SK-N-SH (cell line): ENCODE results near the gene HOXC5. TPM values are rescaled to one million over a fixed set of nuclear protein-coding genes. Genes with fewer than 3 reads are reported as not detected.
A peak's percentile ranks its signal among the peaks of the same experiment; 100 is the strongest.

Experiments used
- CTCF ChIA-PET: fragments of 300-600, 350-600 bp; formaldehyde crosslinking; extraction: SDS; loops from one replicate; lab custom pipeline; 2021; lab: Yijun Ruan, JAX
- POLR2A ChIA-PET: fragments of 350-600 bp; sonication (Branson Sonifier 250); formaldehyde crosslinking; extraction: SDS; loops from one replicate; lab custom pipeline; 2020; ENCODE audit warnings: antibody characterized with exemption, inconsistent platforms; lab: Yijun Ruan, JAX
- DNase-seq: peaks from one replicate; pipeline ENCODE4 v3.0.0; 2012
- H2AFZ ChIP-seq: fragments of 200-600 bp; sonication (generic); 2 replicates; pipeline ENCODE4 v1.8.1; 2016; ENCODE audit warnings: antibody characterized with exemption, mild to moderate bottlenecking, low read depth
- H3F3A ChIP-seq: fragments of 200-600 bp; sonication (generic); replicated peaks from 2 replicates; pipeline ENCODE3; 2016; ENCODE audit warnings: antibody characterized with exemption, mild to moderate bottlenecking; ENCODE audit not compliant: insufficient read depth
- H3K27ac ChIP-seq, 2 experiments: fragments of 200-500 bp in 1 of 2; fragments of 200-600 bp in 1 of 2; sonication (Bioruptor generic) in 1 of 2; sonication (generic), shearing (Covaris generic) in 1 of 2; 2 replicates each; pipeline versions ENCODE4 v1.5.1 to v1.6.1; 2014 to 2016; ENCODE audit warnings: low read depth in 2 of 2, inconsistent platforms in 1 of 2, low read length in 1 of 2, mild to moderate bottlenecking in 1 of 2, mixed read lengths in 1 of 2
- H3K27me3 ChIP-seq: fragments of 200-600 bp; sonication (generic), shearing (Covaris generic); 2 replicates; pipeline ENCODE4 v1.6.1; 2016; ENCODE audit warnings: mixed run types; ENCODE audit not compliant: insufficient read depth
- H3K36me3 ChIP-seq, 2 experiments: fragments of 200-500 bp in 1 of 2; fragments of 200-600 bp in 1 of 2; sonication (Bioruptor generic) in 1 of 2; sonication (generic) in 1 of 2; replicated peaks in 1 of 2; 2 replicates each; pipeline versions ENCODE3 to v1.5.1; 2014 to 2016; ENCODE audit warnings: low read length in 1 of 2, mild to moderate bottlenecking in 1 of 2; ENCODE audit not compliant: insufficient read depth in 2 of 2, control insufficient read depth in 1 of 2
- H3K4me1 ChIP-seq, 2 experiments: fragments of 200-500 bp in 1 of 2; fragments of 200-600 bp in 1 of 2; sonication (Bioruptor generic) in 1 of 2; sonication (generic), shearing (Covaris generic) in 1 of 2; 2 replicates each; pipeline versions ENCODE4 v1.5.1 to v1.6.1; 2014 to 2016; ENCODE audit warnings: low read depth in 1 of 2, low read length in 1 of 2, mixed run types in 1 of 2; ENCODE audit not compliant: insufficient read depth in 2 of 2, control insufficient read depth in 1 of 2
- H3K4me2 ChIP-seq: fragments of 200-600 bp; sonication (generic), shearing (Covaris generic); 2 replicates; pipeline ENCODE4 v1.6.1; 2017; ENCODE audit warnings: mixed run types
- H3K4me3 ChIP-seq, 2 experiments: fragments of 200-500 bp in 1 of 2; fragments of 200-600 bp in 1 of 2; sonication (Bioruptor generic) in 1 of 2; sonication (generic), shearing (Covaris generic) in 1 of 2; 2 replicates each; pipeline versions ENCODE4 v1.5.1 to v1.8.1; 2014 to 2016; ENCODE audit warnings: low read depth in 2 of 2, inconsistent platforms in 1 of 2, low read length in 1 of 2, mild to moderate bottlenecking in 1 of 2, mixed read lengths in 1 of 2, moderate library complexity in 1 of 2
- H3K79me2 ChIP-seq: fragments of 200-600 bp; sonication (generic); 2 replicates; pipeline ENCODE4 v1.8.1; 2017; ENCODE audit warnings: mild to moderate bottlenecking; ENCODE audit not compliant: insufficient read depth
- H3K9ac ChIP-seq: fragments of 200-600 bp; sonication (generic); 2 replicates; pipeline ENCODE4 v1.6.1; 2017; ENCODE audit warnings: mixed run types
- H3K9me2 ChIP-seq: fragments of 200-600 bp; sonication (generic); 2 replicates; pipeline ENCODE4 v1.6.1; 2017; ENCODE audit warnings: mixed run types
- H3K9me3 ChIP-seq: fragments of 200-600 bp; sonication (generic); 2 replicates; pipeline ENCODE4 v1.6.1; 2017; ENCODE audit warnings: mixed run types, mild to moderate bottlenecking, moderate library complexity
- H4K20me1 ChIP-seq: fragments of 200-600 bp; sonication (generic); 2 replicates; pipeline ENCODE4 v1.6.1; 2017; ENCODE audit warnings: mild to moderate bottlenecking, mixed run types; ENCODE audit not compliant: insufficient read depth
- CHD2 ChIP-seq: fragments of 150-350 bp; IDR thresholded peaks from 2 replicates; pipeline ENCODE4 v1.6.1; 2018; ENCODE audit warnings: low read length; ENCODE audit not compliant: partially characterized antibody
- CTCF ChIP-seq: fragments of 200-600 bp; sonication (generic); IDR thresholded peaks from 2 replicates; pipeline ENCODE4 v1.6.1; 2017; ENCODE audit warnings: antibody characterized with exemption, mild to moderate bottlenecking, moderate library complexity
- EP300 ChIP-seq, 2 experiments: IDR thresholded peaks; 2 replicates each; pipeline versions ENCODE4 v1.4.0 to v1.6.1; 2012; ENCODE audit warnings: borderline replicate concordance in 1 of 2, low read depth in 1 of 2, low read length in 1 of 2
- FOSL2 ChIP-seq: IDR thresholded peaks from 2 replicates; pipeline ENCODE4 v1.4.0; 2012; ENCODE audit warnings: low read depth, mild to moderate bottlenecking, moderate library complexity, borderline replicate concordance
- FOXJ3 ChIP-seq: sonication (generic); formaldehyde crosslinking; IDR thresholded peaks from 2 replicates; pipeline ENCODE4 v1.5.1; 2020; ENCODE audit warnings: mild to moderate bottlenecking, missing genetic modification reagents
- FOXM1 ChIP-seq: IDR thresholded peaks from 2 replicates; pipeline ENCODE4 v1.4.0; 2012; ENCODE audit warnings: low read depth, mild to moderate bottlenecking
- GATA2 ChIP-seq: sonication (generic); formaldehyde crosslinking; IDR thresholded peaks from 2 replicates; pipeline ENCODE4 v1.5.0; 2020; ENCODE audit warnings: mild to moderate bottlenecking, missing genetic modification reagents
- MXI1 ChIP-seq: IDR thresholded peaks from 2 replicates; pipeline ENCODE4 v1.6.1; 2012; ENCODE audit warnings: mild to moderate bottlenecking, low read depth, low read length, improper control_type of control experiment
- NFIC ChIP-seq: IDR thresholded peaks from 2 replicates; pipeline ENCODE4 v1.4.0; 2012; ENCODE audit warnings: borderline replicate concordance
- NRF1 ChIP-seq: IDR thresholded peaks from 2 replicates; pipeline ENCODE4 v1.6.1; 2012; ENCODE audit warnings: low read depth, mild to moderate bottlenecking, low read length
- RAD21 ChIP-seq: IDR thresholded peaks from 2 replicates; pipeline ENCODE4 v1.6.1; 2012; ENCODE audit warnings: mild to moderate bottlenecking, low read length
- RCOR1 ChIP-seq: fragments of 150-350 bp; IDR thresholded peaks from 2 replicates; pipeline ENCODE4 v1.6.1; 2017; ENCODE audit warnings: antibody characterized with exemption, low read length
- RFX5 ChIP-seq: IDR thresholded peaks from 2 replicates; pipeline ENCODE4 v1.6.1; 2012; ENCODE audit warnings: mild to moderate bottlenecking, improper control_type of control experiment, low read length
- SMC3 ChIP-seq: IDR thresholded peaks from 2 replicates; pipeline ENCODE4 v1.6.1; 2012; ENCODE audit warnings: low read depth, low read length, improper control_type of control experiment
- TEAD4 ChIP-seq: IDR thresholded peaks from 2 replicates; pipeline ENCODE4 v1.4.0; 2012; ENCODE audit warnings: mild to moderate bottlenecking, borderline replicate concordance; ENCODE audit not compliant: insufficient read depth
- YY1 ChIP-seq: IDR thresholded peaks from 2 replicates; pipeline ENCODE4 v1.4.0; 2012; ENCODE audit warnings: low read depth, mild to moderate bottlenecking
- WGBS: methylation state at CpG from one replicate; pipeline ENCODE4 v1.1.6; 2017; ENCODE audit warnings: low lambda C conversion rate; 5-methylcytosine and 5-hydroxymethylcytosine counted together
- polyA plus RNA-seq, 3 experiments: library from polyadenylated mRNA; depleted of rRNA; stranded (reverse); fragments of >200 nt; gene quantifications; 2 replicates each; pipeline ENCODE4 v1.2.3, GENCODE V29; 2012
- TF ChIP-seq, protein P1 (sequence below): IDR thresholded peaks from 2 replicates; pipeline ENCODE4 v1.4.0; 2012; ENCODE audit warnings: low read depth, borderline replicate concordance
- TF ChIP-seq, protein P2 (sequence below): IDR thresholded peaks from 2 replicates; pipeline ENCODE4 v1.4.0; 2012; ENCODE audit warnings: low read depth, borderline replicate concordance

HOXC5 gene
- polyA plus RNA-seq, 1 of the 3 experiments (the other 2 are of a cell fraction) = 2.1 TPM

- TF ChIP-seq NRF1 (no peak), MXI1 (no peak), RCOR1 (no peak), NFIC (no peak), RAD21 (no peak), RFX5 (no peak)
- Histone ChIP-seq H3K4me3 (peak overlapping the region in 1 of 2 experiments; percentile 2; a peak in 2 of 4 replicates), H3K27ac (no peak overlapping the region), H3F3A (peaks cover 5% of the 10 kb centered on the region), H3K9me3 (no peaks in the 10 kb centered on the region), H3K79me2 (no peaks in the 10 kb centered on the region), H3K27me3 (peaks cover 69% of the 10 kb centered on the region), H3K36me3 (no peaks in the 10 kb centered on the region), H3K9me2 (no peaks in the 10 kb centered on the region), H3K4me1 (peaks cover 0 to 9% of the 10 kb centered on the region in 2 experiments; a peak in 2 of 4 replicates), H4K20me1 (no peaks in the 10 kb centered on the region), H3K4me2 (peak overlapping the region; percentile 19; the same call in 1 of the 2 replicates), H2AFZ (no peak overlapping the region), H3K9ac (peak overlapping the region; percentile 18; the same call in 1 of the 2 replicates)
- DNase-seq = peak; percentile 60
- WGBS = 61% methylated on average over 33 of the region's 48 CpGs
- ChIA-PET CTCF (interaction anchor here (12.5 to 24.5 kb wide), 4 partner anchors 9 to 219 kb away, joined by 188 to 568 read pairs (median 203); partner anchors contain the start of genes HOXC10 and SMUG1), POLR2A (no interaction called here)
Observed at GRCh38 chr12:53995378-53996239, 37.2 kb upstream of the HOXC5 start.

GRCh38 chr12:53996240-53997203 lies 36.3 kb upstream of the HOXC5 start:
- Histone ChIP-seq H3K79me2 (no peaks in the 10 kb centered on the region), H2AFZ (no peak overlapping the region), H3K4me3 (peak overlapping the region in 1 of 2 experiments; percentile 2; a peak in 1 of 4 replicates), H3K36me3 (no peaks in the 10 kb centered on the region), H3K9me3 (no peaks in the 10 kb centered on the region), H3K4me2 (no peak overlapping the region), H3K27me3 (peaks cover 60% of the 10 kb centered on the region), H3K4me1 (peaks cover 0 to 16% of the 10 kb centered on the region in 2 experiments; a peak in 2 of 4 replicates), H3K9me2 (no peaks in the 10 kb centered on the region), H3K9ac (no peak overlapping the region), H4K20me1 (no peaks in the 10 kb centered on the region), H3F3A (no peaks in the 10 kb centered on the region), H3K27ac (no peak overlapping the region)
- DNase-seq = no peak
- TF ChIP-seq FOXJ3 (no peak), TEAD4 (no peak), SMC3 (no peak), CTCF (no peak), RCOR1 (no peak), CHD2 (no peak), NRF1 (no peak), YY1 (no peak), FOXM1 (no peak), GATA2 (CRISPR knock-in tag) (no peak), FOSL2 (no peak), EP300 (IDR thresholded peaks at IDR 0.05; ENCODE audit: borderline replicate concordance in 1 of 2, low read depth in 1 of 2, low read length in 1 of 2) (no peak)
- TF ChIP-seq, protein P1, sequence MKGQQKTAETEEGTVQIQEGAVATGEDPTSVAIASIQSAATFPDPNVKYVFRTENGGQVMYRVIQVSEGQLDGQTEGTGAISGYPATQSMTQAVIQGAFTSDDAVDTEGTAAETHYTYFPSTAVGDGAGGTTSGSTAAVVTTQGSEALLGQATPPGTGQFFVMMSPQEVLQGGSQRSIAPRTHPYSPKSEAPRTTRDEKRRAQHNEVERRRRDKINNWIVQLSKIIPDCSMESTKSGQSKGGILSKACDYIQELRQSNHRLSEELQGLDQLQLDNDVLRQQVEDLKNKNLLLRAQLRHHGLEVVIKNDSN = no peak
- TF ChIP-seq, protein P2, sequence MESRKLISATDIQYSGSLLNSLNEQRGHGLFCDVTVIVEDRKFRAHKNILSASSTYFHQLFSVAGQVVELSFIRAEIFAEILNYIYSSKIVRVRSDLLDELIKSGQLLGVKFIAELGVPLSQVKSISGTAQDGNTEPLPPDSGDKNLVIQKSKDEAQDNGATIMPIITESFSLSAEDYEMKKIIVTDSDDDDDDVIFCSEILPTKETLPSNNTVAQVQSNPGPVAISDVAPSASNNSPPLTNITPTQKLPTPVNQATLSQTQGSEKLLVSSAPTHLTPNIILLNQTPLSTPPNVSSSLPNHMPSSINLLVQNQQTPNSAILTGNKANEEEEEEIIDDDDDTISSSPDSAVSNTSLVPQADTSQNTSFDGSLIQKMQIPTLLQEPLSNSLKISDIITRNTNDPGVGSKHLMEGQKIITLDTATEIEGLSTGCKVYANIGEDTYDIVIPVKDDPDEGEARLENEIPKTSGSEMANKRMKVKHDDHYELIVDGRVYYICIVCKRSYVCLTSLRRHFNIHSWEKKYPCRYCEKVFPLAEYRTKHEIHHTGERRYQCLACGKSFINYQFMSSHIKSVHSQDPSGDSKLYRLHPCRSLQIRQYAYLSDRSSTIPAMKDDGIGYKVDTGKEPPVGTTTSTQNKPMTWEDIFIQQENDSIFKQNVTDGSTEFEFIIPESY = no peak
- CTCF ChIA-PET = interaction anchor here (0.6 to 24.5 kb wide), 7 partner anchors 9 to 218 kb away, joined by 4 to 568 read pairs (median 194); partner anchors contain the start of genes HOXC10, HOXC8 and SMUG1
- WGBS = 90% methylated on average over 29 of the region's 29 CpGs
- POLR2A ChIA-PET = no interaction called here
